Vagina (tissue), 2 donors: ENCODE data around the gene PNMA1. TPM values are rescaled to one million over a fixed set of nuclear protein-coding genes. Genes with fewer than 3 reads are reported as not detected.
A peak's percentile ranks its signal among the peaks of the same experiment; 100 is the strongest.

Experiments
- DNase-seq, 2 donors: peaks; one replicate each; pipeline ENCODE4 v3.0.0-alpha.2; 2017; ENCODE audit errors: extremely low spot score in 2 of 2
- H3K27ac ChIP-seq: fragments of 200-600 bp; sonication (generic); one replicate; pipeline ENCODE4 v1.5.1; 2019
- H3K27me3 ChIP-seq: fragments of 200-600 bp; sonication (generic); one replicate; pipeline ENCODE4 v1.5.1; 2019
- H3K36me3 ChIP-seq, 2 donors: fragments of 200-600 bp; sonication (generic); one replicate each; pipeline ENCODE4 v1.5.1; 2017 to 2019
- H3K4me1 ChIP-seq: fragments of 200-600 bp; sonication (generic); one replicate; pipeline ENCODE4 v1.5.1; 2019
- H3K4me3 ChIP-seq, 2 donors: fragments of 200-600 bp; sonication (generic); 1 replicate in 1 of 2; 2 replicates in 1 of 2; pipeline ENCODE4 v1.5.1; 2016 to 2019
- H3K9me3 ChIP-seq: fragments of 200-600 bp; sonication (generic); one replicate; pipeline ENCODE4 v1.5.1; 2019
- POLR2A ChIP-seq, 2 donors: fragments of 450-650 bp; IDR thresholded peaks; one replicate each; pipeline ENCODE4 v1.6.1; 2017; ENCODE audit warnings: antibody characterized with exemption in 2 of 2, mild to moderate bottlenecking in 2 of 2, moderate library complexity in 2 of 2
- POLR2AphosphoS5 ChIP-seq, 2 donors: sonication (generic); formaldehyde crosslinking; IDR thresholded peaks; one replicate each; pipeline ENCODE4 v1.9.0; 2017; ENCODE audit warnings: antibody characterized with exemption in 2 of 2, mild to moderate bottlenecking in 2 of 2, low read depth in 1 of 2; ENCODE audit not compliant: insufficient read depth in 1 of 2
- intact Hi-C: fragments of 100-400 bp; cut with DNase I; formaldehyde crosslinking; loops from one replicate; pipeline ENCODE4 v1.15.1; 2023
- total RNA-seq: library from RNA; depleted of rRNA; stranded (reverse); fragments of >200 nt; gene quantifications from one replicate; pipeline ENCODE4 v1.2.3, GENCODE V29; 2016
- TF ChIP-seq, protein P1 (sequence below), 3 experiments: fragments of 450-650 bp in 2 of 3; fragments of 200-600 bp in 1 of 3; sonication (generic) in 1 of 3; IDR thresholded peaks; one replicate each; pipeline ENCODE4 v1.5.1; 2017 to 2019; ENCODE audit warnings: antibody characterized with exemption in 3 of 3, mild to moderate bottlenecking in 2 of 3, moderate library complexity in 2 of 3

PNMA1 gene
- total RNA-seq, 1 donor from 2014 or later = 35.4 TPM

DNA sequence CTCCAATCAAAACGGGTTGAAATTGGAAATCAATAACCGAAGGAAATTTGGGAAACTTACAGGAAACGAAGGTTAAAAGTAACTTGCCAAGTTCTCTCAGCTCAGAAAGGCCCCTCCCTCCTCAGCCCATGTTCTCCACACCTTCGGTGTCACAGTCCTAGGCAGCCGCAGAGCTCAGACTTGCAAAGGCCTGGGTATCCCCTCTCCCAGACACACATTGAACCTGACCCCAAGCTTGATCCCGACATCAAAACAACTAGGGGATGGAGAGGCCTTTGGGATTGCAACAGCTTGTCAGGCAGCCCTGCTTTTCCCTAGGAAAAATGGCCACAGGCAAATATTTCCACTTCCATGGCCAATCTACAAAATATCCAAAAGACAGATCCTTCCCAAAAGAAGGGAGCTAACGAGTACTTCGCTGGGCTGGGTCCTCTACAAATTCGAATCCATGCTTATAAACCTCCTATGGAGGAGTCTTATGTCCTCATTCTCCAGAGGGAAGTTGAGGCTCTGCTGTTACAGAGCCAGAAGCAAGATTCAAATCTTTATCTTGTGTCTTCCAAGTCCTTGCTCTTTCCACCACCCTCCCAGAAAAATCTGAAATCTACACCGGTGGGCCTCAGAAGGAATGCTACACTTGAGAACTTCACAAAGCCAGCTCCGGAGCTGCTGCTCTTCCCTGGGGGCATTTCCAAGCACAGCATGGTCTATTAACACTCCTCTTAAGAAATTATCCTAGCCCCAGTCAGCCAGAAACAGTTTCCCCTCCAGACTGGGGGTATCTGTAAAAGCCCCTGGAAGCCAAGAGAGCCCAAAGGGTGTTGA, 35.7 kb upstream of the PNMA1 start:
- peak overlapping the region; percentile 42 for H3K27ac ChIP-seq
- peak overlapping the region in 1 of 2 donors; percentile 9 for H3K4me3 ChIP-seq
- no peaks in the 10 kb centered on the region for H3K9me3 ChIP-seq
- H3K27me3 ChIP-seq = no peaks in the 10 kb centered on the region
- peaks cover 100% of the 10 kb centered on the region for H3K4me1 ChIP-seq
- TF ChIP-seq, protein P1, sequence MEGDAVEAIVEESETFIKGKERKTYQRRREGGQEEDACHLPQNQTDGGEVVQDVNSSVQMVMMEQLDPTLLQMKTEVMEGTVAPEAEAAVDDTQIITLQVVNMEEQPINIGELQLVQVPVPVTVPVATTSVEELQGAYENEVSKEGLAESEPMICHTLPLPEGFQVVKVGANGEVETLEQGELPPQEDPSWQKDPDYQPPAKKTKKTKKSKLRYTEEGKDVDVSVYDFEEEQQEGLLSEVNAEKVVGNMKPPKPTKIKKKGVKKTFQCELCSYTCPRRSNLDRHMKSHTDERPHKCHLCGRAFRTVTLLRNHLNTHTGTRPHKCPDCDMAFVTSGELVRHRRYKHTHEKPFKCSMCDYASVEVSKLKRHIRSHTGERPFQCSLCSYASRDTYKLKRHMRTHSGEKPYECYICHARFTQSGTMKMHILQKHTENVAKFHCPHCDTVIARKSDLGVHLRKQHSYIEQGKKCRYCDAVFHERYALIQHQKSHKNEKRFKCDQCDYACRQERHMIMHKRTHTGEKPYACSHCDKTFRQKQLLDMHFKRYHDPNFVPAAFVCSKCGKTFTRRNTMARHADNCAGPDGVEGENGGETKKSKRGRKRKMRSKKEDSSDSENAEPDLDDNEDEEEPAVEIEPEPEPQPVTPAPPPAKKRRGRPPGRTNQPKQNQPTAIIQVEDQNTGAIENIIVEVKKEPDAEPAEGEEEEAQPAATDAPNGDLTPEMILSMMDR (IDR thresholded peaks at IDR 0.05) = no peak
- TF ChIP-seq POLR2AphosphoS5 (IDR thresholded peaks at IDR 0.05; ENCODE audit: insufficient read depth in 1 of 2, low read depth in 1 of 2) (no peak), POLR2A (IDR thresholded peaks at IDR 0.05) (no peak)
- DNase-seq = no peak
- intact Hi-C loops = no loop called here
- no peaks in the 10 kb centered on the region for H3K36me3 ChIP-seq

DNA sequence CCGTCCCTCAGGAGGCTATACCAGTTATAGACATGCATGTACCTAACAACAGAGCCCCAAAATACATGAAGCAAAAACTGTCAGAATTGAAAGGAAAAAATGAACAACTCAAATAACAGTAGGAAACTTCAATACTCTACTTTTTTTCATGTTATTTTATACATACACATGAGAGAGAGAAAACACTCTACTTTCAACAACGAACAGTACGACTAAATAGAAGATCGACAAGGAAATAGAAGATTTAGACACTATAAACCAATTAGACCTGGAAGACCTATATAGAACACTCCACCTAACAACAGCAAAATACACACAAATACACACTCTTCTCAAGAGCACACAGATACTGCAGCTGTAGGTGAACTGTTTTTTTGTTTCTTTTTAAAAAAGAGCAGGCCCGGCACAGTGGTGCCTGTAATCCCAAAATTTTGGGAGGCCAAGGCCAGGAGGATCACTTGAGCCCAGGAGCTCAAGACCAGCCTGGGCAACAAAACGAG, 34.7 kb upstream of the PNMA1 start:
- TF ChIP-seq POLR2A (IDR thresholded peaks at IDR 0.05) (no peak), POLR2AphosphoS5 (IDR thresholded peaks at IDR 0.05; ENCODE audit: insufficient read depth in 1 of 2, low read depth in 1 of 2) (no peak)
- TF ChIP-seq, protein P1 (IDR thresholded peaks at IDR 0.05) = no peak
- Histone ChIP-seq H3K27me3 (no peaks in the 10 kb centered on the region), H3K27ac (no peak overlapping the region), H3K4me1 (peaks cover 100% of the 10 kb centered on the region), H3K4me3 (no peak overlapping the region), H3K9me3 (no peaks in the 10 kb centered on the region), H3K36me3 (no peaks in the 10 kb centered on the region)
- intact Hi-C loops = no loop called here
- DNase-seq = no peak

DNA sequence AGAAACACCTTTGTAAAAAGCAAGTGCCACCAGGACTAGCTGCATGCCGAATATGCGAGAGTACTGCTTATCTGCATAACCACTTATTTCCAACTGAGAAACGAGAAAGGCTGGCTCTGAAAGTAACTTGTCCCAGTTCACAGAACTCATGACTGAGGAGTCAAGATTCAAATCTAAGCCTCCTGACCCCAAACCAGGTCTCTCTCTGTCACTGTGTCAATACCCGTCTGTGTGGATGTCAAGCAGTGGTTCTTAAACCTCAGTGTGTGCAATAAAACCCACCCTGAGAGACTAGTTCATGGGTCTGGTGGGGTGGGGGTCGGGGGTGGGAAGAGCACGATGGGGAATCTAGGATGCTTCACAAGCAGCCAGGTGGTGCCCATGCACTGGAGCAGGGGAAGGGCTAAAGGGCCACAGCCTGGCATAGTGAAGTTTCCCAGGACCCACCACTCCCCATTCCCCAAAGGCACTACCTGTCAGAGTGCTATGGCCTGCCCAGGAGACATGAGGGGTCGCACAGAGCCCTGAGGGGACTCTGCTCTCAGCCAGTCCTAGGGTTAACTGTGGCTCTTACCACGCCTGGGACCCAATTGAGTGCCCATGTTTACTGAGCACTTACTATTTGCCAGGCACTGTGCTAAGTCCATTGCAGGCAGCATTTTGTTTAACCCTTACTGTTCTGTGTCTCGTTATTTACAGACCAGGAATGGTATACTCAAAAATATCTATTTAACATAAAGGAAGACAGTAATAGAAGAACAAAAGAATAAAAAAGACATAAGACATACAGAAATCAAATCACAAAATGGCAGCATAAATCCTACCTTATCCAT, 33.4 kb upstream of the PNMA1 start:
- Histone ChIP-seq H3K27ac (peak overlapping the region; percentile 93), H3K9me3 (no peaks in the 10 kb centered on the region), H3K27me3 (no peaks in the 10 kb centered on the region), H3K4me1 (peaks cover 100% of the 10 kb centered on the region), H3K4me3 (no peak overlapping the region), H3K36me3 (no peaks in the 10 kb centered on the region)
- TF ChIP-seq POLR2AphosphoS5 (IDR thresholded peaks at IDR 0.05; ENCODE audit: insufficient read depth in 1 of 2, low read depth in 1 of 2) = no peak
- no peak for TF ChIP-seq POLR2A (IDR thresholded peaks at IDR 0.05)
- TF ChIP-seq, protein P1 (IDR thresholded peaks at IDR 0.05) = no peak
- no peak for DNase-seq
- intact Hi-C loops = no loop called here

DNA sequence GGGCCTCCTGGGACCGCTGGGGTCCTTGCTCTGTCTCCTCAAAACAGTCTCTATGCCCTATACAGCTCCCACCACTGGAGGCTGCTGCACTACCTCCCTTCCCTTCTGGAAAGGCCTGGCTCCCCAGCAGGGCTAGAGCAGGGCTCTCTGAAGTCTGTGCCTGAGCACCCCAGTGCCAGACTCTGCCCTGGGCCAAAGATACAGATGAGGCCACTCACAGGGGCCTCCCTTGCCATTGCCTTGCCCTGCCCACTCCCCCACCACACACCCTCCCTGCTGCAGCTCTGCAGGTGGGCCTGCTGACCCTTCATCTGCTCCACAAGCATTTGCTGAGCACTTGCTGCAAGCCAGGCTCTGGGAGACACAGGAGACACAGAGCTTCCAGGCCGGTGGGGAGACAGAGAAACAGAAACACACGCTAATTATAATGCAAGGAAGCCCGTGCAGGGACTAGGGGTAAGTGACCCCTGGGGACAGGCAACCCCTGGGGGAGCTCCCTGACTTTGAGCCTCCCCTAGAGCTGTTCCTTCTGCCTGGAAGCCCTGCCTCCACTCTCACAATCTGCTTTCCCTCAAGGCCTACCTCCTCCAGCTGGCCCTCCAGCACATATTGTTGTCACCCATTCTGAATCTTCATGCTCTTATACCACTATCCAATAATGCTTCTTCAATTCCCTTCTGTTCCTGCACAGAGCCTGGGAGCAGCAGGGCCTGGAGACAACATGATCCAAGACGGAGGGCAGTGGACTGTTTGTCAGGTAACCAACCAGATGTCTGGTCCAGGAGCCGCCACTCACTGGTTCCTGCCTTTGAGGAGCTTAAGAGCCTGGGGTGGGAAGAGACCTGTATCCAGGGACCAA, 32.6 kb upstream of the PNMA1 start:
- H3K9me3 ChIP-seq = no peaks in the 10 kb centered on the region

More for the DNA sequence above, 32.6 kb upstream of the PNMA1 start:
- Histone ChIP-seq H3K4me1 (peaks cover 100% of the 10 kb centered on the region), H3K36me3 (no peaks in the 10 kb centered on the region), H3K27ac (peak overlapping the region; percentile 93), H3K4me3 (no peak overlapping the region), H3K27me3 (no peaks in the 10 kb centered on the region)
- intact Hi-C loops = no loop called here
- no peak for DNase-seq
- TF ChIP-seq POLR2AphosphoS5 (IDR thresholded peaks at IDR 0.05; ENCODE audit: insufficient read depth in 1 of 2, low read depth in 1 of 2) (no peak), POLR2A (IDR thresholded peaks at IDR 0.05) (no peak)
- TF ChIP-seq, protein P1 (IDR thresholded peaks at IDR 0.05) = no peak
